GM19397 (cell line): Measurements from ENCODE around the gene TEDC2.

Experiments used
- ATAC-seq: cut with Tn5 transposase; IDR thresholded peaks from one replicate; pipeline ENCODE4 v1.9.1; 2021; ENCODE audit warnings: mild to moderate bottlenecking, moderate library complexity; ENCODE audit not compliant: unreplicated experiment

TEDC2 gene

GRCh38 chr16:2465653-2466415 is 5.9 kb downstream of the TEDC2 start:
- ATAC-seq, result no peak

GRCh38 chr16:2466667-2467527 is 7.0 kb downstream of the TEDC2 start:
- ATAC-seq, result no peak

- no peak for ATAC-seq
Measured at GRCh38 chr16:2467528-2468232, 7.8 kb downstream of the TEDC2 start.

- no peak for ATAC-seq
Measured at GRCh38 chr16:2468233-2468724, 8.4 kb downstream of the TEDC2 start.

GRCh38 chr16:2468725-2469398 is 9.0 kb downstream of the TEDC2 start:
- no peak for ATAC-seq

- no peak for ATAC-seq
Measured at GRCh38 chr16:2469399-2470233, 9.7 kb downstream of the TEDC2 start.

- no peak for ATAC-seq
Measured at GRCh38 chr16:2470234-2470601, 10.3 kb downstream of the TEDC2 start.

- no peak for ATAC-seq
Measured at GRCh38 chr16:2470603-2471015, 10.7 kb downstream of the TEDC2 start.

GRCh38 chr16:2471016-2471652 is 11.2 kb downstream of the TEDC2 start, which contains the start of gene NTN3:
NTN3 (plus strand) TSS chr16:2471297; CDS start chr16:2471702, 405 bp downstream.
- no peak for ATAC-seq

GRCh38 chr16:2471653-2472487 is 12.0 kb downstream of the TEDC2 start:
- no peak for ATAC-seq

- no peak for ATAC-seq
Measured at GRCh38 chr16:2472488-2472864, 12.6 kb downstream of the TEDC2 start.

- ATAC-seq, result no peak
Measured at GRCh38 chr16:2472885-2473445, 13.1 kb downstream of the TEDC2 start.

- ATAC-seq, result no peak
Measured at GRCh38 chr16:2473446-2473926, 13.6 kb downstream of the TEDC2 start.

- peak; percentile 19 for ATAC-seq
Measured at GRCh38 chr16:2473999-2474876, 14.3 kb downstream of the TEDC2 start.

- ATAC-seq, result peak; percentile 52
Measured at GRCh38 chr16:2474877-2475412, 15.0 kb downstream of the TEDC2 start, which contains the start of gene TBC1D24. TBC1D24 (plus strand) TSS chr16:2475127; CDS start chr16:2496149, 21,022 bp downstream.
